Measurements from ENCODE around the gene PYGO2.

PYGO2 gene

DNA sequence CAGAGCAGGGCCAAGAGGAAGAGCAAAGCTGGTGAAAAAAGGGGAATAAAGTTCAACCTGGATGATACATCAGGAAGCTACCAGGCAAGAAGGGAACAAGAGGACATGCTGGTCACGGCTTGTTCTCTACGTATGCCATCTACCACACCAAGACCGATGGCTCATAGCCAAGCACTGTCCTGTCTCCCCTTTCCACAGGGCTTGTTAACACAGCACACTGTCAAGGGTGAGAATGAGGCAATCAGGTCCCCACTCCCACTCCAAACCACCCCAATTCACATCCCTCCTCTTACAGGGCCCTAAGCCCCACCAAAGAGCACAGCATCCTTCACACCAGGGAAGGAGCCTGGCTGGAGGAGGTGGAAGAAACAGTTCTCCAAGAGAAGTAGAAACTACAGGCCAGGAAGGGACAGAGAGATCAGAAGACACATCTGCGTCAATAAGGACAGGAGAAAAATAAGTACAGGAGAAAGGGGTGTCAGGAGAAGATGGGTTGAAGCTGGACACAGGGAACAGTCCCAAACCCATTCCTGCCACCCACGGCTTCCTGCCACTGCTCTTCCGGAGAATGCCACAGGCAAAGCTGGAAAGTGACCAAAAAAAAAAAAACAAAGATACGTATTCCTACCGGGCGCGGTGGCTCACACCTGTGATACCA is 9.9 kb upstream of the PYGO2 start:
- peak in 1 of 2 experiments; percentile 57 for DNase-seq (ENCODE audit: low read depth in 1 of 2, low spot score in 1 of 2)
- TF ChIP-seq JUND (IDR thresholded peaks at IDR 0.05; ENCODE audit: low read depth): no peak
- in situ Hi-C loops (cut with HindIII; ENCODE audit: low pct_unique_long_range_greater_than_20kb, low sequenced_read_pairs): no loop called here

DNA sequence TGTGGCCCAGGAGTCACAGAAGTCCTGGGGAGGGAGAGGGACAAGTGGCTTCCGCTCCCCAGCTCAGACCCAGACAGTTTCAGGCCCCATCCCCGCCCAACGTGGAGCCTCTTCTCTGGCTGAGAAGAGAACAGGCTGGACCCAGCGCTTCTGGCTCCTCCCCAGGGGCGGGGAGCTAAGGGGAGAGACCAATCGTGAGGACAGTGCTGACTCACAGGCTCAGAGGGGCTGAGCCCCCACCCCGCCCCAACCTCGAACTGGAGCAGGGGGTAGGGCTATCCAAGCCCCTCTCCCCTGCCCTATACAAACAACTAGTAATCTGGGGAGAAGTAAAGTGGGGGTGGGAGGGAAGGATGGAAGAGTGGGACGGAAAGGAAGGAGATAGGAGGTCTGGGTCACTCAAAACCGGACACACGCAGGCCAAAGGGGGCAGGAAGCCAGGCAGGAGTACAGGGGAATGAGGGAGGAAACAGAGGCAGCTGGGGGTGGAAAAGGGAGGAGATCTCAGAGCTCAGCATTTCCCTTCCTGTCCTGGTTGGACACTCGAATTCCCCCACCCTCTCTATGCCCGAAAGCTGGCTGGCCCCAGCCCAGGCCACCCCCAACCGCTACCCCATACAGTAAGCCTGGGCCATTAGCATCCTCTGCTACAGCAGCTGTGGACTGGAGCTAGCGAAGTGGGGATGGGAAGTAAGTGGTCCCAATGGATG is 9.2 kb upstream of the PYGO2 start, which contains the start of gene SHC1:
Gene SHC1, minus strand, starts transcription at position 117 of the 710 bp plus-strand sequence. CDS start 221 bp downstream, outside the sequence.
- in situ Hi-C loops (cut with HindIII; ENCODE audit: low pct_unique_long_range_greater_than_20kb, low sequenced_read_pairs): no loop called here
- TF ChIP-seq JUND (IDR thresholded peaks at IDR 0.05; ENCODE audit: low read depth): no peak
- DNase-seq (ENCODE audit: low read depth in 1 of 2, low spot score in 1 of 2): peak; percentile 93 to 94

DNA sequence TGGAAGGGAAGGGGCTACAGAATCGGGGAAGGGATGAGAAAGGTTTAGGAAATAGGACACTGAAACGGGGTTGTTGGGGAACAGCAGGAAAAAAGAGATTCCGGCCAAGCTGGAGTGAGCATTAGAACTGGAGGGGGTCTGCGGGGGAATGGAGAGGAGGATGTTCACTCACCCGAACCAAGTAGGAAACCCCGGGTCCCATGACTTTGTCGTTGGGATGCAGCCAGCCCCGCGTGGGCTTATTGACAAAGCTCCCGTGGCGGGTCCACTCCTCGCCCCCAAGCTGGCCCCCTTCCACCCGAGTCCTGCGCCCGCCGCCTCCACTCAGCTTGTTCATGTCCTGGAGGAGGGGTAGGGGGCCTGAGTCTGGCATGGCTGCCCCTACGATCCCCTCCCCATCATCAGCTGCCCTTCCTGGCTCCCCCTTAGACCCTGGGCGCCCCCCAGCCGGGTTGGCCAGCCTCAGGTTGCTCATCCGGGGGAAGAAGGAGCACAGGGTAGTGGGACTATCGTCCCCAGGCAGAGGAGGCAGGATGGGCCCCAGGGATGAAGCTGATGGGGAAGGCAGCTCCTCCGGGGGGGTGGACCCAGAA is 8.4 kb upstream of the PYGO2 start:
- in situ Hi-C loops (cut with HindIII; ENCODE audit: low pct_unique_long_range_greater_than_20kb, low sequenced_read_pairs): no loop called here
- no peak for DNase-seq (ENCODE audit: low read depth in 1 of 2, low spot score in 1 of 2)

GRCh38 chr1:154969246-154969645 is 7.7 kb upstream of the PYGO2 start:
- no peak for DNase-seq (ENCODE audit: low read depth in 1 of 2, low spot score in 1 of 2)
- in situ Hi-C loops (cut with HindIII; ENCODE audit: low pct_unique_long_range_greater_than_20kb, low sequenced_read_pairs): no loop called here
- TF ChIP-seq JUND (IDR thresholded peaks at IDR 0.05; ENCODE audit: low read depth): no peak

More for the DNA sequence above, 8.4 kb upstream of the PYGO2 start:
- no peak for TF ChIP-seq JUND (IDR thresholded peaks at IDR 0.05; ENCODE audit: low read depth)

GRCh38 chr1:154968731-154969130 is 7.1 kb upstream of the PYGO2 start:
- in situ Hi-C loops (cut with HindIII; ENCODE audit: low pct_unique_long_range_greater_than_20kb, low sequenced_read_pairs): no loop called here
- no peak for DNase-seq (ENCODE audit: low read depth in 1 of 2, low spot score in 1 of 2)
- no peak for TF ChIP-seq JUND (IDR thresholded peaks at IDR 0.05; ENCODE audit: low read depth)

DNA sequence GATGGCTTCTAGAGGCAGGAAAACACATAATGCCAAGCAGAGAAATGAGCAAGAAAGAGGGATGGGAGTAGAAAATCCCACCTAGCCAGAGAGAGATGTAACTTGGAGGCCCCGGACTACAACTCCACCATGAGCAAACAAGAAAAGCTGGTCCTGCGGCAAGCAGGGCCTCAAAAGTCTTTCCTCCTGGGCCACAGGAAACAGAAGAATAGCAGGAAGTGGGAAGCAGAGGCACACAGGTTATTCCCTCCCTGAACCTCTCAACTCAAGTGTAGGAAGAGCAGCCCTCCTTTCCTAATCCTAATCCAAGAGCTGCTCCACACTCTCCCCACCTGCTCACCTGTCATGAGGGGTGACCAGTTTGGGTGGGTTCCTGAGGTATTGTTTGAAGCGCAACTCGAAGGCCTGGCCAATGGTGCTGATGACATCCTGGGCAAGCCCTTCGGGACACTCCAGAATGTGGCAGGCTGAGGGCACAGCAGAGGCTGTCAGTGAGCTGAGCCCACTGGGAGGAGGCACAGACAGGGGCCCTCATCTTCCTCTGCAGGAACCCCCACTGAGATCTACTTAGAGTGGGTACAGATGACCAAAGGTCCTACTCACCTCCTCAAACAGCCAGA is 5.9 kb upstream of the PYGO2 start:
- in situ Hi-C loops (cut with HindIII; ENCODE audit: low pct_unique_long_range_greater_than_20kb, low sequenced_read_pairs): no loop called here
- TF ChIP-seq JUND (IDR thresholded peaks at IDR 0.05; ENCODE audit: low read depth): no peak
- peak in 1 of 2 experiments; percentile 60 for DNase-seq (ENCODE audit: low read depth in 1 of 2, low spot score in 1 of 2)

DNA sequence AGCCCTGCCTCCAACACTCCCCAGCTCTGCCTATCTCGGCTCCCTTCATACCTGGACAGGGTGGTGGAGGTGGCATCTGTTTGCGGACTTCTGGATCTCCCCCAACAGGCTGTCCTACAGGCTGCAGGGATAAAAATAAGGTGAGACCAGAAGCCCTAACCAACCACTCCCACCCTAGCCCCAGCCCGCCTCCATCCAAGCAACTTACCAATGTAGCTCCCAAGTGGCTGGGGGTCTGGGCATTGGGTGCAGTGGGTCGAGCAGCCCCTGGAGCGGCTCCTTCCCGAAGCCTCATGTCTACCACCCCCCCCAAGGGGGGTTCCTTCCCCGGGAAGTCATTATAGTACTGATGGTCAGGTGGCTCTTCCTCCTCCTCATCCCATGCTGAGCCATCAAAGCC is 4.5 kb upstream of the PYGO2 start:
- TF ChIP-seq JUND (IDR thresholded peaks at IDR 0.05; ENCODE audit: low read depth): no peak
- no peak for DNase-seq (ENCODE audit: low read depth in 1 of 2, low spot score in 1 of 2)
- in situ Hi-C loops (cut with HindIII; ENCODE audit: low pct_unique_long_range_greater_than_20kb, low sequenced_read_pairs): no loop called here

DNA sequence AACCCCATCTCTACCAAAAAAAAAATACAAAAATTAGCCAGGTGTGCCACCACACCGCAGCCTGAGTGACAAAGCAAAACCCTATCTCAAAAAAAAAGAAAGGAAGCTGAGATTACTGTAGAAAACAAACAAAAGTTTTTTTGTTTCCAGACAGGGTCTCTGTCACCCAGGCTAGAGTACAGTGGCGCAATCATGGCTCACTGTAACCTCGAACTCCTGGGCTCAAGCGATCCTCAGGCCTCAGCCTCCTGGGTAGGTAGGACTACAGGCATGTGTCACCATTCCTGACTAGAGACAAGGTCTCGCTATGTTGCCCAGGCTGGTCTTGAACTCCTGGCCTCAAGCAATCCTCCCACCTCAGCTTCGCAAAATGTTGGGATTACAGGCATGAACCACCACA is 2.8 kb upstream of the PYGO2 start:
- no peak for DNase-seq (ENCODE audit: low read depth in 1 of 2, low spot score in 1 of 2)
- in situ Hi-C loops (cut with HindIII; ENCODE audit: low pct_unique_long_range_greater_than_20kb, low sequenced_read_pairs): no loop called here
- TF ChIP-seq JUND (IDR thresholded peaks at IDR 0.05; ENCODE audit: low read depth): no peak

- no peak for TF ChIP-seq JUND (IDR thresholded peaks at IDR 0.05; ENCODE audit: low read depth)
- in situ Hi-C loops (cut with HindIII; ENCODE audit: low pct_unique_long_range_greater_than_20kb, low sequenced_read_pairs): no loop called here
Measured at GRCh38 chr1:154963643-154964042, 2.1 kb upstream of the PYGO2 start.

DNA sequence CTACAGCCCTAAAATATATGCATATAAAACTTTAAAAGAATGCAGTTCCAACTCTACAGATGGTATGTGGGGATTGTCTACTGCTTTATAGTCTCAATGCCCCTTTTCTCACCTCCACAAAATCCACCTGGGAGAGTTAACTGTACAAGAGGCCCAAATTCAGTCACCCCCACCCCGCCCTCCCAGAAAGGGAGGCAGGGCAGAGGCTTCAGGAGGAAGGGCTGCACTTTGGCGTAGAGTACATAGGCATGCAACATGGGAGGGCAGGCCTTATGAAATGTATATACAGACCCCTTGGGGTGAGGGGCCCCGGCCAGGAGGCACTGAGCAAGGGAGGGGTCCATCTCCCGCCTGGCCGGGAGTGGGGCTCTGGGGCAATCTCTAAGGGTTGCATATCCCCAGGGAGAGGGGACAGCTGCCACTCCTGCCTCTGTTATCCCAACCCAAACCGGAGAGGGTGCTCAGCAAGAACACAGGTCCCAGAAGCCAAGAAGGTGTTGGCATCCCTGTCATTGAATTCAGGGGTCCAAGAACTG is 1.3 kb upstream of the PYGO2 start:
- no peak for TF ChIP-seq JUND (IDR thresholded peaks at IDR 0.05; ENCODE audit: low read depth)
- in situ Hi-C loops (cut with HindIII; ENCODE audit: low pct_unique_long_range_greater_than_20kb, low sequenced_read_pairs): no loop called here
- no peak for DNase-seq (ENCODE audit: low read depth in 1 of 2, low spot score in 1 of 2)

More at GRCh38 chr1:154963643-154964042, 2.1 kb upstream of the PYGO2 start:
- DNase-seq (ENCODE audit: low read depth in 1 of 2, low spot score in 1 of 2): no peak

DNA sequence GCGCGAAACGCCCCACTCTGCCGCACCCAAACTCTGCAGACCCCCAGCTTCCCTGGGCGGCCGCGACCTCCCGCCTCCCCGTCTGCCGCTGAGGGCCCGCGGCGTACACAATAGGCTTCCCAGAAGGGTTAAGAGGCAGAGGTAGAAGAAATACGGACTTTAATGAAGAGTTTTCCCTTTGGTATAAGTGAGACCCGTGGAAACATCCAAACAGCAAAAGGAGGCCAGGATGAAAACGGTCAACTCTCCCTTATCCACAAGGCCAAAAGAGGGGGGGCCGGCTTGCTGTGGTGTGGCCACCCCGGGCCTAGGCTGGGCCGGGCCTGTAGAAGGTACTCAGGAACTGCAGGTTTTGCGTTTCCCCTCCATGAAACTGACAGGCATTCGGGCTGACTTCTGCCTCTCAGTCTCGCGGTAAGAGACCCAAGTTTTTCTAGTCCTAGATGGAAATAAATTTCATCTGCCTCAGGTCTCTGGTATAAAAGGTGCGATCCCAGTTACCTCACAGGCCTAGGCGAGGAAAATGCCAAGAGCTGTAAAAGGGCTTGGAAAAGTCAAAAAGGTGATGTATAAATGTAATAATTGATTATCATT is 671 bp upstream of the PYGO2 start:
- in situ Hi-C loops (cut with HindIII; ENCODE audit: low pct_unique_long_range_greater_than_20kb, low sequenced_read_pairs): no loop called here
- peak in 1 of 2 experiments; percentile 48 for DNase-seq (ENCODE audit: low read depth in 1 of 2, low spot score in 1 of 2)
- no peak for TF ChIP-seq JUND (IDR thresholded peaks at IDR 0.05; ENCODE audit: low read depth)

GRCh38 chr1:154960446-154961136 is 991 bp downstream of the PYGO2 start:
- DNase-seq (ENCODE audit: low read depth in 1 of 2, low spot score in 1 of 2): no peak
- in situ Hi-C loops (cut with HindIII; ENCODE audit: low pct_unique_long_range_greater_than_20kb, low sequenced_read_pairs): no loop called here
- no peak for TF ChIP-seq JUND (IDR thresholded peaks at IDR 0.05; ENCODE audit: low read depth)

Measured in T47D (cell line).